HG03280 (cell line): ENCODE data around the gene MGAT4A.
"Not testable (repeated sequence)": the region's sequence is repeated elsewhere in the genome, so short reads cannot be mapped to it uniquely, and the experiment has no call there.

Source experiments
- ATAC-seq: cut with Tn5 transposase; IDR thresholded peaks from one replicate; pipeline ENCODE4 v1.9.1; 2021; ENCODE audit warnings: mild to moderate bottlenecking, moderate library complexity; ENCODE audit not compliant: unreplicated experiment

MGAT4A gene

DNA sequence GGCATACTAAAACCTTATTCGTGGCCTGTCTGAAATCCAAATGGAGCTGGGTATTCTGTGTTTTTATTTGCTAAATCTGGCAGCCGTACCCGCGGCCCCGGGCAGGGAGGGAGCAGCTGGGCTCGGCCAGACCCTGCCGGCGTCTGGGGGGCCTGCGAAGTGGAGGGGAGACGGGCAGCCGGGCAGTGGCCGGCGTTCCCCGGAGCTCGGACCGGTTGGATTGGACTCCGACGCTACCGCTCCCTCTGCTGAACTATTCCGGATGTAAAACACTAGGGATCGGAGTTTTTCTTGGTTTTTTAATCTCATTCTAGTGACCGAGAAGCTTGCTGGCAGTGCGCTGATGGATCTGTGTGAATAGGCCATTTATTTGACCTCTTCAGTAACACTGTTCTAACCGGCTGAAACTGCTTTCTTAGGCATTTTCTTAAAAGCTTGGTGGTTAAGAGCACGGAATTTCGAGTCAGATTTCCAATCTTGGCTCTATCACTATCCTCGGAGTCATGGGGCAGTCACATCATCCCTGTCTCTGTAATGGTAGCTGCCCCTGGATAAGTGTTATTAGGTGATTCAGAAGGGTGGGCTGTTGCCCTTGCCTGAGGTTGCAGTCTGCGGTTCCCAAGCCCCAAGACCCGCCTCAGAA, 121.8 kb downstream of the MGAT4A start:
- ATAC-seq: peak; percentile 11

GRCh38 chr2:98608116-98608961, 122.6 kb downstream of the MGAT4A start, which contains the start of the genes COA5 and UNC50:
COA5 (minus strand) TSS chr2:98608512; CDS start chr2:98608405, 107 bp downstream.
UNC50 (plus strand) TSS chr2:98608589; CDS start chr2:98609760, 1,171 bp downstream.
- ATAC-seq: peak; percentile 93

- no peak for ATAC-seq
Observed at GRCh38 chr2:98607741-98608115, 123.2 kb downstream of the MGAT4A start.

- no peak for ATAC-seq
Observed at GRCh38 chr2:98607104-98607503, 123.8 kb downstream of the MGAT4A start.

DNA sequence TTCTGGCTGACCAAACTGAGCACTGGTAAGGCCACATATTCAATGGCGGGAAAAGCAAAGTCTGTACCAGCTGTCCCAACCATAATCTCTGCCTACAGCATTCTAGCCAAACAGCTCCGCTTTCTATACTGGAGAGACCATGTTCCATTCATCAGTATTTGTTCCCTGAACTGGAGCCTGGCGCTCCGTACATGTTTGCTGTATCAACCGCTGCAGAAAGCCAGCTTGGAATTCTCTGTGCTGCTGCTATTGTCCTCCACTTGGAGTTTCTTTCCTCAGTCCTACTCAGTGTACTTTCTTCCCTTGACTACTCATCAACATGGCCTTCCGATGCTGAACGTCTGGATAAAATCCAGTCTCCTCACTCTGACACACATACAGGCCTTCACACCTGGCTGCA, 124.5 kb downstream of the MGAT4A start:
- ATAC-seq: no peak

- ATAC-seq: no peak
Observed at GRCh38 chr2:98605076-98605475, 125.9 kb downstream of the MGAT4A start.

DNA sequence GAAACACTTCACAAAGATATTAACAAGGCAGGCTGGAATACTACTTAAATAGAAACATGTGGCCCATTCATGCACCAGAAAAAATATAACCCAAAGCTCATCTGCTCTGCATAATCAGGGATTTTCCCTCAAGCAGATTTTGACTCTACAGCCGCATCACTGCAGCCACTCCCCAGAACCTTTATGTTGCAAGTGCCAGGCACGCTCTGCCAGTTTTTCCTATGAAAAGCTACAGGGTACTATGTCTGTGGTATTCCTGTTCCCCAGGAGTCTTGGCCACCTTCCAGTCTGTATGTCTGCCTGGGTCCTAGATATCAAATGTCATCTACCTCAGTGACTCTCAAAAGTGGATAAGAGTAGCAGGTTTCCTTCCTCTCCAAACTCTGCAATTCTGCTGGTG, 126.4 kb downstream of the MGAT4A start:
- ATAC-seq: no peak

DNA sequence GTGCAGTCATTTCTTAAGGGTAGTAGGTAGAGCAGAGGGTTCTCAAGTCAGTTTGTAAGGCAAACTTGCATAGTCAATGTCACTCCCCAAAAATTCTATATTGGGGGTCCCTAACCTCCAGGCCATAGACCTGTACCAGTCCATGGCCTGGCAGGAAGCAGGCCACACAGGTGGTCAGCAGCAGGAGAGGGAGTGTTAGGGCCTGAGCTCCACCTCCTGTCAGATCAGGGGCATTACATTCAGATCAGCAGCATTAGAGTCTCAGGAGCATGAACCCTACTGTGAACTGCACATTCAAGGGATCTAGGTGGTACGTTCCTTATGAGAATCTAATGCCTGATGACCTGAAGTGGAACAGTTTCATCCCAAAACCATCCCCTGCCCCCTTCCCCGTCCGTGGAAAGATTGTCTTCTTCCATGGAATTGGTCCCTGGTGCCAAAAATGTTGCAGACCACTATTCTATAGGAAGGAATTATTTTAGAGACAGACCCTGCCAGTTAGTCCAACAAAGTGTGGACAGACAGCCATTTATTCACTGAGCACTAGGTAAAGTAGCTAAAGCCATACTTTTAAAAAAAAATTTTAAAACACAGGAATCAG, 129.3 kb downstream of the MGAT4A start:
- peak; percentile 79 for ATAC-seq

DNA sequence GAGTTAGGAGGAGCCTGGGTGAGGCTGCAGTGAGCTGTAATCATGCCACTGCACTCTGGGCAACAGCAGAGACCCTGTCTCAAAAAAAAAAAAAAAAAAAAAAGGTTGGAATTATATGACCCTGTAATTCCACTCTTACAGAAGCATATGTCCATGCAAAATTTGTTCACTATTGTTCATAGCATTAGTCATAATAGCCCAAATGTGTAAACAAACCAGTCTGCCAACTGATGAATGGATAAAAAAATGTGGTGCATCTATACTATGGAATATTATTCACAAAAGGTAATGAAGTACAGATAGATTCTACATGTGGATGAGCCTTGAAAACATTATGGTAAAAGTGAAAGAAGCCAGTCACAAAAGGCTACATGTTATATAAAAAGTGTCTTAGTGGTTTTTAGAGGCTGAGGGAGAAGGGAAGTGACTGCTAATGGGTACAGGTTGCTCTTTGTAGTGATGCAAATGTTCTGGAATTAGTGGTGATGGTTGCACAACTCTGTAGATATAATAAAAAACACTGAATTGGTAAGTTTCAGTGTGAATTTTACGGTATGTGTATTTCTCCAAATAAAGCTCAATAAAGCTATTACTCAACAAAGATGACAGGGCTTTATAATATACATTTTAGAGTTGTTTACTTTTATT, 132.0 kb downstream of the MGAT4A start:
- ATAC-seq: no peak

- ATAC-seq: not testable (repeated sequence)
Observed at GRCh38 chr2:98594665-98595064, 136.3 kb downstream of the MGAT4A start.

- no peak for ATAC-seq
Observed at GRCh38 chr2:98592565-98592964, 138.4 kb downstream of the MGAT4A start.

- no peak for ATAC-seq
Observed at GRCh38 chr2:98589489-98589888, 141.4 kb downstream of the MGAT4A start.

DNA sequence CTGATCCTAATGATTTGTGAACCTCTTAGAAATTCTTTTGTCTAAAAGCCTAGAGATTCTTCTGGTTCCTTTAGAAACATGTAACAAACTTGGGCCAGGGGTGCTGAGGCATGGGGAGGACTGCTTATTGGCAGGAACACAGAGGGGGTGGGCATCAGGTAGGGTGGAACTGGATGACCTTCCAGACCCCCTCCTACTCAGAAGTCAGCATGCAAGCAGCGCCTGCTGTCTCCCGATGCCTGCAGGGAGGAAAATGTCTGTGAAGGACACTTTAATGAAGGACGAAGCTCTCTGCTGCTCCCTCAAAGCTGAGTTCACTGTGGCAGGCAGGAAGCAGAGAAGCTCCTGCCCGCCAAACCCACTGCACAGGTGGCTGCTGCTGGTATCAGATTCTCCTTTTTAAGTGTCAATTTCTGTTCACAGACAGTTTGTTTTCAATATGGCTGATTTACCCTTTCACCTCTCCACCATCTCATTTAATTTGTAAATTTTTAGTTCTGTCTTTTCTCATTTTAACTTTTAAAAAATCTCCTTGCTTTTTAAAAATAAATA, 142.0 kb downstream of the MGAT4A start:
- ATAC-seq: no peak

DNA sequence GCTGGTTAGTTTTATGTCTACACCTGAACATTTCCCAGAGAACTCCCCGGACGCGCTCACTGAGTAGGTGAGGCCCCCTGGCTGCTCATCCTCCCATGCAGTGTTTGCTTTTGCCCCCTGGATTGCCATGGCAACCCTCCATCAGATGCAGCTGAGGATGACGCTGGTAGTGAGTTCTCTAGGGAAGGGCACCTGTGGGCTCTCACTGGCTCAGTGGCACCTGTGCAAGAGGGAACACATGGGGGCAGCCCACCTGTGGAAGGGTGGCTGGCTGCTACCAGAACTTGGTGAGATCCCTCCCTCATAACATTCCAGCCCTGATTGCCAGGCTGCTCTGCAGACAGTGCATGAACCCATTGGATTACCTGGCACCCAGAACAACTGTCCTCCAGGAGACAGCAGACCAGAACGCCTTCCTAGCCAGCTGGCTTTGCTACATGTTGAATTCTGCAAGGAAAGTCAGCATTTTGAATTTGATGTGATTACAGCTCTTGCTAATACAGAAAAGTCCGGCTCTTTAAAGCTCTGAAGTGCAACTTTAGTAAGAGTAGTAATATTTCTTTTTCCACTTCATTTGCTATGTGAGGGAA, 144.3 kb downstream of the MGAT4A start:
- no peak for ATAC-seq

DNA sequence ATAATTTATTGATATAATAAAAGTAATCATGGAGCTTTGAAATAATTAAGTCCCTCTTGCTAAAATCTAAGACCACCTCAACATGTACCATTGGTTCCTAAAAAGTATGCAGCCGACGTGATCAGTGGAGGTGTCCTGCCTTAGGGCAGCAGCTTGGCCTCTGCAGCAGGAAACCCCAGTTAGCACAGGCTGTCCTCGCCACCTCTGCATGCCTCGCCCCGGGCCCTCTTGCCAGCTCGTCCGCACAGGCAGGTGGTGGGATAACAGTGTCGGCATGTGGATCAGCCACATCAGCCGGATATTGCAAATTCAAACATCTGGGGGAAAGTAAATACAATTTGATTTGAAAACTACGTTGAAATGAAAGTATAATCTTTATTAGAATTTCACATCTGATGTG, 145.5 kb downstream of the MGAT4A start:
- ATAC-seq: no peak

DNA sequence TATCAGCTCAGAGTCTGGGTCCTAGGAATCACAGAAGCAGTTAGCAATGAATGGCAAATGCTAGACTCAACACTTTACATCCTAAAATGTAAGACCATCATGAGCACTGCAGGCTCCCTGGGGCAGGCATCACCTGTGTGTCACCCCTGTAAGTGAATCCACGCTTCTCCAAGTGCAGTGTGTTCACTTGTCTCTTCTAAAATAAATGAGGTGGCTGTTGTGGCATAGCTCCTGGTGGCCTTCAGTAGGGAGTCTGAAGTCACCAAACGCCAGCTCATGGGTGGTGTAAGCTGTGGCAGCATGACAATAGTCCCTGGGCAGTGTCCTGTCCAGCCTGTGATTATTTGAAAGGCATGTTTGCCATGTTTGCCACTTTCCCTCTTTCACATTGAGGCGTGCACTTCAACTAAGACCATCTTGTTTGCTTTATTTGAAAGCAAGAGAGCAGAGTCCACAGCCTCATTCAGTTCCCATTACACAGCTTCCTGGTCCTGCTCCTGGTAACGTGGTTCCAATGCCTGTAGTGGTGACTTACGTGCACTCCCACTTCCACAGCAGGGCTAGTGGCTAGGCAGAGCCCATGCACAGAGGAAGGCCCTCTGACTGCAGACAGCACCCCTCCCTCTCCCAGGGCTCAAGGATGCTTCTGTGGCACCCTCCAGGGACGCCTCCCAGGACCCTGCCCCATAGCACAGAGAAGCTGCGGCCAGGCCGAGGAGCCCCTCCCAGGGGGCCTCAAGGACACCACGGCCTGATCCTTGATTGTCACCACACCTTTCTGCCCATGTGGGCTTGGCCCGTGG, 146.9 kb downstream of the MGAT4A start:
- no peak for ATAC-seq

- ATAC-seq: no peak
Observed at GRCh38 chr2:98583276-98583675, 147.7 kb downstream of the MGAT4A start.

DNA sequence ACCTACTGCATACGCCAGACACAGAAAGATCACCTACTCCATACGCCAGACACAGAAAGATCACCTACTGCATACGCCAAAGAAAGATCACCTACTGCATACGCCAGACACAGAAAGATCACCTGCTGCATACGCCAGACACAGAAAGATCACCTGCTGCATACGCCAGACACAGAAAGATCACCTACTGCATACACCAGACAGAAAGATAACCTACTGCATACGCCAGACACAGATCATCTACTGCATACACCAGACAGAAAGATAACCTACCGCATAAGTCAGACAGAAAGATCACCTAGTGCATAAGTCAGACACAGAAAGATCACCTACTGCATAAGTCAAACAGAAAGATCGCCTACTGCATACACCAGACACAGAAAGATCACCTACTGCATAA, 148.4 kb downstream of the MGAT4A start:
- ATAC-seq: no peak

- ATAC-seq: no peak
Observed at GRCh38 chr2:98580656-98581284, 150.2 kb downstream of the MGAT4A start.
